IPS-20b (cell line): ENCODE measurements around the gene GRIN3A.
"Not testable (repeated sequence)": the region's sequence is repeated elsewhere in the genome, so short reads cannot be mapped to it uniquely, and the experiment has no call there.

ENCODE experiments used
- H3K27ac ChIP-seq: one replicate; pipeline ENCODE4 v1.5.1; 2013; ENCODE audit warnings: low read length
- H3K27me3 ChIP-seq: 2 replicates; pipeline ENCODE4 v1.6.1; 2013; ENCODE audit warnings: mild to moderate bottlenecking, low read length, inconsistent platforms; ENCODE audit not compliant: insufficient read depth
- H3K36me3 ChIP-seq: 2 replicates; pipeline ENCODE4 v1.6.1; 2013; ENCODE audit warnings: low read depth, mild to moderate bottlenecking, inconsistent platforms, low read length, moderate library complexity; ENCODE audit not compliant: insufficient read depth
- H3K4me1 ChIP-seq: 2 replicates; pipeline ENCODE4 v1.6.1; 2013; ENCODE audit warnings: mild to moderate bottlenecking, control low read depth, inconsistent platforms, low read length, moderate library complexity; ENCODE audit not compliant: insufficient read depth
- H3K4me3 ChIP-seq: 2 replicates; pipeline ENCODE4 v1.5.1; 2013; ENCODE audit warnings: mild to moderate bottlenecking, low read length, inconsistent platforms
- H3K9ac ChIP-seq: 2 replicates; pipeline ENCODE4 v1.6.1; 2013; ENCODE audit warnings: low read depth, mild to moderate bottlenecking, inconsistent platforms, low read length, moderate library complexity
- H3K9me3 ChIP-seq: 2 replicates; pipeline ENCODE4 v1.6.1; 2013; ENCODE audit warnings: mild to moderate bottlenecking, low read depth, low read length, inconsistent platforms; ENCODE audit not compliant: insufficient read depth

Gene GRIN3A

DNA sequence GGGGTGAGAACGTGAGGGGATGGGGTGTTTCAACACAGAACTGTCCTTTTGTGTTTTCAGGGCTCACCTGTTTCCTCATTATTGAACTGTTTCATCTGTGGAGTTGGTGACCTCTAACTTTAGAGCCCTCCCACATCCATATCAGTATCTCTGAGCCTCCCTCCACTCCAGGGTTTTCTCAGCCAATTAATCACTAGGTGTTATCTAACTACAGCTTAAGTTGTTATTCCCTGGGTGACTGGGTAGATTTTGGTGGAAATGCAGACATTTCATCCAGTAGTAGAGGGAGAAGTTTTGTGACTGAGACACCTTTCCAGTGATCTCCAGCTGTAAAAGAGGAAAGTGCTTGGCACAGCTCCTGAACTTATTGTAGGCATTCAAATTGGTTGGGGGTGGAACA is 167.3 kb downstream of the GRIN3A start:
- no peaks in the 10 kb centered on the region for H3K27me3 ChIP-seq
- no peak overlapping the region for H3K9ac ChIP-seq
- H3K4me3 ChIP-seq = no peak overlapping the region
- H3K36me3 ChIP-seq = peaks cover 37% of the 10 kb centered on the region
- no peak overlapping the region for H3K27ac ChIP-seq
- no peaks in the 10 kb centered on the region for H3K9me3 ChIP-seq
- H3K4me1 ChIP-seq = peaks cover 17% of the 10 kb centered on the region

DNA sequence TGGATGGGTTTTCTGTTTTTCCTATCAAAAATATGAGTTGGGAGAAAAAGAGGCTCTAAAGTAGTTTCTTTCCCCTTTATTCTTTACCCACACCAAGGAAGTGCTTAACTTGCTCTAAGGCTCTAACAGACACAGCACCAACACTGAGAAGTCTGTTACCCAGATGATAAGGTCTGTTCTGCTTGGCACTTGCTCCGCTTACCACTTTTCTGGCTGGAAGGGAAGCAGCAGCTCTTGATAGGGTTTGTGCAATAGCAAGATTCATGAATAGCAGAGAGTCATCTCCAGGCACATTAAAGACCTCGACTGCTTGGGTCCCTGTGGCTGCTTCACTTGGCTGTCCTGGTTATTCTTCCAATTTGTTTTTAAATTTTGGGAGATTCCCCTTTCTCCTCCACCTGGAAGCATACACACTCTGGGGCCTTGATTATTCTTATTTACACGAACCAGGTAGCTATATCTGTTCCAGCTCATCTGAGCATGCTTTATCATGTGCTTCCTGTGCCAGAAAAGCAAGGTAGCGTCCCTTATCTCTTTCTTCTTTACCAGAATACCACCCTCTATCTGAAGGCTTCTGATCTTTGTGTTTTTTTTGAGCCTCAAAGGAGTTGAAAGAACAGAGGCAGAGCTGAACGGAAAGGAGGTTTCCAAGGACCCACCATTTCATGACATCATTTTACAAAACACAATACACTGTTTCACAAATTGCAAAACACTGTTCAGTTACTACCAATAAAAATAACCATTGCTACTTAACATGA is 168.5 kb downstream of the GRIN3A start:
- Histone ChIP-seq H3K4me3 (no peak overlapping the region), H3K36me3 (peaks cover 48% of the 10 kb centered on the region), H3K27me3 (no peaks in the 10 kb centered on the region), H3K27ac (no peak overlapping the region), H3K9me3 (no peaks in the 10 kb centered on the region), H3K4me1 (peaks cover 17% of the 10 kb centered on the region), H3K9ac (no peak overlapping the region)

DNA sequence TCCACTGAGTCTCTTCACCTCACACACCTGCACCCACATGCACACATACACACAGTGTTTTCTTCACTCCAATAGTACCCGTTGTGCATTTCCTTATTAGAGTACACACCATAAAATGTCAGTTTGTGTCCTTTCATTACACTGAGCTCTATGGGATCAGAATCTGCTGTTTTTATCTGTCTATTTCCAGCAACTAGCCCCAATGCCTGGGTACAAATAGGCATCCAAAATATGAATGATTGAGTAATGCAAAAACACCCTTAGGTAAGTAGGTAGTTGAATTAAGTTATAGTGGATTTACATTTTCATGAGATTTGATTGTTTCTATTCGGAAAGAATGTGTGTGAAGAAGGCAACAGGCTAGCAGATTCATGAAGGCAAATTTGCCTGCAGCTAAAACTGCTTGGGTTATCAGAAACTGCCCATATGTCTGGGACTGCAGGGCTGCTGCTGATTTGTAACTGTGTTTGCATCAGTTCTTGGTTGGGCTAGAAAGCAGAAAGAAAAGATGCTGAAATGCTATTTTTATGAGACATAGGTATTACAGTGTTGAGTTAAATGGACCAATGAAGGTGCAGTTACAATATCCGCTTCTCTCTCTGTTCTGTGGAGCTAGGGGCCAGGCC is 170.6 kb downstream of the GRIN3A start:
- Histone ChIP-seq H3K36me3 (peaks cover 69% of the 10 kb centered on the region), H3K27me3 (no peaks in the 10 kb centered on the region), H3K27ac (no peak overlapping the region), H3K9ac (no peak overlapping the region), H3K9me3 (no peaks in the 10 kb centered on the region), H3K4me1 (peaks cover 16% of the 10 kb centered on the region), H3K4me3 (no peak overlapping the region)

DNA sequence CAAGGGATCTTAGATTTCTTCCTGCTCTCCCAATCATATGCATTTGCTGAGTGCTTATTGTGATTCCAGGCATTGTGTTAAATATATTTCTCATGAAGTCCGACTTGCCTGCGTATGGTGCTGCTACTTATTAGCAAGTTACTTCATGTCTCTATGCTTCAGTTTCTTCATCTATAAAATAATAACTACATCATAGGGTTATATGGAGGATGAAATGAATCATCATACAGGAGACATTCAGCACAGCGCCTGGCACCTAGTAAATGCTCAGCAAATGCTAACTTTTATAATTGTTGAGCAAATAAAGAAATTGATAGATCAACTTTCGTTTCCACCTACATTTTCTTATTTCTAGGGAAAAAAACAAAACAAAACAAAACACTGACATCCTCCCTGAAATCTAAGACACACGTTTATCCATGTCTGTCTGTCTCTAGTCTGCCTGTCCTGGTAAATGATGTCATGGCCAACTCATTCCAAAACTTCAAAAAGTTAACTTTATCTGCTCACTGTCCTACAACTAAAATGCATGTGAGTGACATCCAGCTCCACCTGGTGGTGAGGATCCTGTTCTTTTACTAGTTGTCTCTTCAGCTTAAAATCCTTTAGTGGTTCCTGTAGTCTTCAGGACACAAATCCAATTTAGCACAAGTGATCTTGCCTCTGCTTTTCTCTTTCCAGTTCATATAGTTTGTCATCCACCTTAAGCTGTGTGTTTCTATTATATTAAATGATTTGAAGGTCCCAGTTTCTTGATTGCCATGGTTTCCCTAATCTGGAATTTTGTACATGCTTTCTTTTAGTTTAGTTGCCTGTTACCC is 171.3 kb downstream of the GRIN3A start:
- Histone ChIP-seq H3K4me1 (peaks cover 10% of the 10 kb centered on the region; the same call in 1 of the 2 replicates), H3K36me3 (peaks cover 76% of the 10 kb centered on the region)

DNA sequence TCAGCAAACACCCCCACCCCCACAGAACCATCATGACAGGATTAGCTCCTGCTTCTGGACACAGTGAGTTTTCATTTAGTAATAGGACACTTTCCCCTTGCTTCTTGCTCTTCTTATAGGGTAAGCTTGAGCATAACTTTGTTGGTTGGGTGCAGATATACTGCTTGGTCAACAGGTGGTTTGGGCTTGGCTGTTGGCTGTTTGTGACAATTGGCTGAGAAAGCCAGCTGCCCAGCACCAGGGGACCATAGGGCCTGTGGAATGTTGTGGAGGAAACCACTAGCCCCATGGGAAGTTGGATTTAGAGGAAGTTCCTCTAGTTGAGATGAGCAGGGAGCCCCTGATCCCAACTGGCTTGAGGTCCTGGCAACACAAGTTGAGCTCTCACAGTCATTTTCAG is 174.2 kb downstream of the GRIN3A start:
- Histone ChIP-seq H3K27me3 (no peaks in the 10 kb centered on the region), H3K9me3 (no peaks in the 10 kb centered on the region), H3K4me1 (no peaks in the 10 kb centered on the region), H3K36me3 (peaks cover 92% of the 10 kb centered on the region), H3K9ac (no peak overlapping the region), H3K27ac (no peak overlapping the region), H3K4me3 (no peak overlapping the region)

More for the DNA sequence above, 171.3 kb downstream of the GRIN3A start:
- Histone ChIP-seq H3K9ac (no peak overlapping the region), H3K27me3 (no peaks in the 10 kb centered on the region), H3K4me3 (no peak overlapping the region), H3K27ac (no peak overlapping the region), H3K9me3 (no peaks in the 10 kb centered on the region)

DNA sequence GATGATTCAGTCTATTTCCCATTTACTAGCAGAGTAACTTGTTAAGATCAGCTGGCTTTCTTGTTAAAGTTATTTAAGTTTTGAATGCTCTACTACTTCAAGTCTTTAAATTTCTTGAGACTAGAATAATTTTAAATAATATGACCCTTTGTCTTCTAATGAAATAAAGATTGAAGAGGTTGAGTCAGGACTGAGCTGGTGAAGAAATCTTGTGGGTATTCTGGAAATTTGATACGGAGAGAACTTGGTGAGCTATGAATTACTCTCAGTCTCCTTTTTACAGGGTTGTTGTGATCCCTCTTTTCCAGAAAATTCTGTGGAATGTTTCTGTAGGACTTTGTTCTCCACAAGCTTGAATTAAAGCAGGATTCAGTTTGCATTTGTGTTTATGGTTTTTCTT is 175.5 kb downstream of the GRIN3A start:
- Histone ChIP-seq H3K4me3 (no peak overlapping the region), H3K27me3 (no peaks in the 10 kb centered on the region), H3K36me3 (peaks cover 93% of the 10 kb centered on the region), H3K4me1 (no peaks in the 10 kb centered on the region), H3K9ac (no peak overlapping the region), H3K9me3 (no peaks in the 10 kb centered on the region), H3K27ac (no peak overlapping the region)

DNA sequence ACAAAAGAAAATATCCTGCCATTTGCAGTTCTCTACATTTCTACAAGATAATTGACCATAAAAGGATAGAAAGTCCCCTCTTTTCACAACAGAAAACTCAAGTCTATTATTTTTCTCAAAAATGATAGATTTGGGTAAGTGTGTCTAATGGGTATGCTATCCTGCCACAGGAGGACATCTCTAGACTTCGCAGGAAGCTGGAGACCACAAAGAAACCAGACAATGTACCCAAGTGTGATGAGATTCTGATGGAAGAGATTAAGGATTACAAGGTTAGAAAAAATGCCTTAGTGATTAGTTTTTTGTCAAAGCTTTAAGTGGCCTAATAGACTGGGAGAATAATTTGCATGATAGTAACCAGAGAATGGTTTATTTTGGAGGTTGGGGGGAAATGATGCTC is 176.7 kb downstream of the GRIN3A start:
- H3K36me3 ChIP-seq = peaks cover 96% of the 10 kb centered on the region
- H3K27ac ChIP-seq = no peak overlapping the region
- H3K4me3 ChIP-seq = no peak overlapping the region
- H3K9ac ChIP-seq = no peak overlapping the region
- H3K27me3 ChIP-seq = no peaks in the 10 kb centered on the region
- no peaks in the 10 kb centered on the region for H3K9me3 ChIP-seq
- H3K4me1 ChIP-seq = no peaks in the 10 kb centered on the region

DNA sequence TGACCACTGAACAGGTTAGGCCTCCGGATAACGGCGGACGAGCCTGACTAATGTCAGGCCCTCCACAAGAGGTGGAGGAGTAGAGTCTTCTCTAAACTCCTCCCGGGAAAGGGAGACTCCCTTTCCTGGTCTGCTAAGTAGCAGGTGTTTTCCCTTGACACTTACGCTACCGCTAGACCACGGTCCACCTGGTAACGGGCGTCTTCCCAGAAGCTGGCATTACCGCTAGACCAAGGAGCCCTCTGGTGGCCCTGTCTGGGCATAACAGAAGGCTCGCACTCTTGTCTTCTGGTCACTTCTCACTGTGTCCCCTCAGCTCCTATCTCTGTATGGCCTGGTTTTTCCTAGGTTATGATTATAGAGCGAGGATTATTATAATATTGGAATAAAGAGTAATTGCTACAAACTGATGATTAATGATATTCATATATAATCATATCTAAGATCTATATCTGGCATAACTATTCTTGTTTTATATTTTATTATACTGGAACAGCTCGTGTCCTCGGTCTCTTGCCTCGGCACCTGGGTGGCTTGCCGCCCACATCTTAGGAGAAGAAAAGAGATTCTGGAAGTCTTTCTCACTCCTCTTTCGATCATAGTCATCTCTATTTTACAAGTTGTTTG is 188.9 kb downstream of the GRIN3A start:
- not testable (repeated sequence) for H3K27ac ChIP-seq, H3K9me3 ChIP-seq, H3K4me1 ChIP-seq, H3K27me3 ChIP-seq, H3K4me3 ChIP-seq, H3K9ac ChIP-seq
- peaks cover 90% of the 10 kb centered on the region for H3K36me3 ChIP-seq

DNA sequence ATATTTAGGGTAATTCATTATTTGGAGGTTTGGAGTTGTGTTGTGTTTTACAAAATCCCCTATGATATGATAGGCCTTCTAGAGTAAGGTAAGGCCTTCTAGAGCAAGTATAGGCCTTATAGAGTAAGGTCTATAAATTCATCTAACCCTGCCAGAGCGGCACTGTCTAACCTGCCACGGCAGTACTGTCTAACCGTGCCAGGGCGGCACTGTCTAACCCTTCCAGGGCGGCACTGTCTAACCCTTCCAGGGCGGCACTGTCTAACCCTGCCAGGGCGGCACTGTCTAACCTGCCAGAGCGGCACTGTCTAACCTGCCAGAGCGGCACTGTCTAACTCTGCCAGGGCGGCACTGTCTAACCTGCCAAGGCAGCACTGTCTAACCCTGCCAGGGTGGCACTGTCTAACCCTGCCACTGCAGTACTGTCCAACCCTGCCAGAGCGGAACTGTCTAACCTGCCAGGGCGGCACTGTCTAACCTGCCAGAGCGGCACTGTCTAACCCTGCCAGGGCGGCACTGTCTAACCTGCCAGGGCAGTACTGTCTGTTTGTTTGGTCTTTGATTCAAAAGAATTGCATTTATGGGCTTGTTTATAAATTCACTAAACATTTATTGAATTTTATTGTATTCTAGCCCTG is 195.2 kb downstream of the GRIN3A start:
- Histone ChIP-seq H3K9ac (no peak overlapping the region), H3K4me1 (no peaks in the 10 kb centered on the region; the same call in 1 of the 2 replicates), H3K27ac (no peak overlapping the region), H3K9me3 (no peaks in the 10 kb centered on the region), H3K27me3 (no peaks in the 10 kb centered on the region), H3K36me3 (peaks cover 95% of the 10 kb centered on the region), H3K4me3 (no peak overlapping the region)

DNA sequence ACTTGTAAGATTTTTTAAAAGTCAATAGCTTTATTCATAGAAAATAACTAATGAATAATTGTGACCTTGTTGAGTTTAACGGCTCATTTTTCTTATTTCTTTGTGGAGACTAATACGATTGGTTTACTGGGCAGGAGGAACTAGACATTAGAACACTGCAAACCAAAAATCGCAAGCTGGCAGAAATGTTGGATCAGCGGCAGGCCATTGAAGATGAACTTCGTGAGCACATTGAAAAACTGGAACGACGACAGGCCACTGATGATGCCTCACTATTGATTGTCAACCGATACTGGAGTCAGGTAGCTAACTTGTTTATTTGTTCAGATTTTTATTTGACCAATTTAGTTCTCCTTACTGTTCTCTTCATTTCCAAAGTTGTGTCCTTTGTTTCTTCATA is 198.4 kb downstream of the GRIN3A start:
- no peaks in the 10 kb centered on the region for H3K9me3 ChIP-seq
- H3K4me3 ChIP-seq = no peak overlapping the region
- H3K27ac ChIP-seq = no peak overlapping the region
- no peaks in the 10 kb centered on the region for H3K27me3 ChIP-seq
- no peak overlapping the region for H3K9ac ChIP-seq
- H3K4me1 ChIP-seq = no peaks in the 10 kb centered on the region; the same call in 1 of the 2 replicates
- H3K36me3 ChIP-seq = peaks cover 95% of the 10 kb centered on the region

DNA sequence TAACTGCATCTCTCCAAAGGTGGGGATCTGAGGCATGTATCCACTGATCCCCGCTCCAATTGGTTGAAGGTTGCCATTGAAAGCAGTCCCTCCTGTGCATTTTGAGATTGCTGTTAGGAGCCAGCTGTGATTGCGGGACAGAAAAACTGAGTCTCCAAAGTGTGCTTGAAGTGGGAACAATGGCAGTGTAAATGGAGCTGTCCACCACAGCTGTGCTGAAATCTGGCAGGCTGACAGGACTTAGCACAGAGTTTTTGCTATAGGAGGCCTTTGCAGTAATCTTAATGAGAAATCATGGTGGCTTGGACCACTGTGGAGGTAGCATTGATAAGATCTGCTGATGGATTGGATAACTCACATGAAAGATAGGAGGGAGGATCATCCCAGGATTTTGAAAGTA is 201.5 kb downstream of the GRIN3A start:
- Histone ChIP-seq H3K4me3 (no peak overlapping the region), H3K9me3 (no peaks in the 10 kb centered on the region), H3K27ac (no peak overlapping the region), H3K27me3 (no peaks in the 10 kb centered on the region), H3K9ac (no peak overlapping the region), H3K4me1 (peaks cover 5% of the 10 kb centered on the region; the same call in 1 of the 2 replicates), H3K36me3 (peaks cover 68% of the 10 kb centered on the region)
